Neural progenitor cell (in vitro differentiated cells): Measurements from ENCODE around the gene BICRAL.

Experiments
- EZH2 ChIP-seq: fragments of 200-600 bp; sonication (generic); IDR thresholded peaks from 2 replicates; pipeline ENCODE4 v1.6.1; 2017; ENCODE audit warnings: antibody characterized with exemption, mild to moderate bottlenecking, moderate library complexity
- EZH2phosphoT487 ChIP-seq: fragments of 200-600 bp; sonication (generic); IDR thresholded peaks from 2 replicates; pipeline ENCODE4 v1.6.1; 2017; ENCODE audit warnings: antibody characterized with exemption
- TF ChIP-seq, protein P1 (sequence below): fragments of 200-600 bp; sonication (generic); IDR thresholded peaks from 2 replicates; pipeline ENCODE4 v1.5.1; 2017; ENCODE audit warnings: antibody characterized with exemption, mild to moderate bottlenecking

DNA sequence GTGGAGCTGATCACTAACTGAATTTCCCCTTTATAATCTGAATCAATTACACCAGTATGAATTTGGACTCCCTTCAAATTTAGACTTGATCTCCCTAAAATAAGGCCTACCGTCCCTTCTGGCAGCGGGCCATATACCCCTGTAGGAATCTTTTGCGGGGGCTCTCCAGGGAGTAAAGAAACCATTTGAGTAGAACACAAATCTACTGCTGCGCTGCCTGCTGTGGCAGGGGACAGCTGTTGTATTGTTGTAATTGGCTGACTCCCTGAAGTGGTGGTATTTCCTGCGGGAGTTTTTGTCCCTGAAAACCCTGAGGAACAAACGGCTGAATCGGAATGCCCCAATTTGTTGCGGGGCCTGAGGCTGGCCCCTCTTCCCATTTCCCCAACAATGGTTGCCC, 118.0 kb downstream of the BICRAL start:
- TF ChIP-seq, protein P1, sequence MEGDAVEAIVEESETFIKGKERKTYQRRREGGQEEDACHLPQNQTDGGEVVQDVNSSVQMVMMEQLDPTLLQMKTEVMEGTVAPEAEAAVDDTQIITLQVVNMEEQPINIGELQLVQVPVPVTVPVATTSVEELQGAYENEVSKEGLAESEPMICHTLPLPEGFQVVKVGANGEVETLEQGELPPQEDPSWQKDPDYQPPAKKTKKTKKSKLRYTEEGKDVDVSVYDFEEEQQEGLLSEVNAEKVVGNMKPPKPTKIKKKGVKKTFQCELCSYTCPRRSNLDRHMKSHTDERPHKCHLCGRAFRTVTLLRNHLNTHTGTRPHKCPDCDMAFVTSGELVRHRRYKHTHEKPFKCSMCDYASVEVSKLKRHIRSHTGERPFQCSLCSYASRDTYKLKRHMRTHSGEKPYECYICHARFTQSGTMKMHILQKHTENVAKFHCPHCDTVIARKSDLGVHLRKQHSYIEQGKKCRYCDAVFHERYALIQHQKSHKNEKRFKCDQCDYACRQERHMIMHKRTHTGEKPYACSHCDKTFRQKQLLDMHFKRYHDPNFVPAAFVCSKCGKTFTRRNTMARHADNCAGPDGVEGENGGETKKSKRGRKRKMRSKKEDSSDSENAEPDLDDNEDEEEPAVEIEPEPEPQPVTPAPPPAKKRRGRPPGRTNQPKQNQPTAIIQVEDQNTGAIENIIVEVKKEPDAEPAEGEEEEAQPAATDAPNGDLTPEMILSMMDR: no peak
- TF ChIP-seq EZH2: no peak
- TF ChIP-seq EZH2phosphoT487: no peak
